HepG2 (cell line): ENCODE measurements around the gene SRSF10. TPM values are rescaled to one million over a fixed set of nuclear protein-coding genes. Genes with fewer than 3 reads are reported as not detected.

Source experiments
- ATF1 ChIP-seq: IDR thresholded peaks from 2 replicates; pipeline ENCODE4 v1.6.1; 2016; ENCODE audit warnings: mild to moderate bottlenecking, control low read depth
- CBX2 ChIP-seq, 2 experiments: fragments of 200-600 bp in 1 of 2; sonication (generic); formaldehyde crosslinking in 1 of 2; IDR thresholded peaks; 2 replicates each; pipeline versions ENCODE4 v1.7.0 to v1.8.1; 2018 to 2022; ENCODE audit warnings: low read depth in 2 of 2, low read length in 1 of 2, mild to moderate bottlenecking in 1 of 2, missing genetic modification reagents in 1 of 2
- CCDC6 ChIP-seq: sonication (generic); formaldehyde crosslinking; IDR thresholded peaks from 2 replicates; pipeline ENCODE4 v1.8.1; 2022; ENCODE audit warnings: mild to moderate bottlenecking, missing genetic modification reagents, moderate library complexity
- ELF3 ChIP-seq: IDR thresholded peaks from 2 replicates; pipeline ENCODE4 v1.6.1; 2016; ENCODE audit warnings: missing genetic modification reagents, missing compliant biosample characterization
- FLYWCH1 ChIP-seq: sonication (generic); formaldehyde crosslinking; IDR thresholded peaks from 2 replicates; pipeline ENCODE4 v1.8.1; 2023; ENCODE audit warnings: mild to moderate bottlenecking, missing genetic modification reagents
- FOXK1 ChIP-seq: sonication (generic); formaldehyde crosslinking; IDR thresholded peaks from 2 replicates; pipeline ENCODE4 v1.4.0; 2020; ENCODE audit warnings: low read depth, missing genetic modification reagents, borderline replicate concordance
- MAFK ChIP-seq, 2 experiments: IDR thresholded peaks in 1 of 2; conservative IDR thresholded peaks in 1 of 2; 2 replicates each; pipeline ENCODE4 v1.6.1; 2011; ENCODE audit warnings: improper control_type of control experiment in 2 of 2, low read length in 2 of 2
- PPARG ChIP-seq: conservative IDR thresholded peaks from 2 replicates; pipeline ENCODE4 v1.6.1; 2016; ENCODE audit warnings: missing biosample characterization, missing genetic modification reagents
- SMAD3 ChIP-seq: sonication (generic); formaldehyde crosslinking; IDR thresholded peaks from 2 replicates; pipeline ENCODE4 v1.4.0; 2020; ENCODE audit warnings: missing genetic modification reagents
- ZNF230 ChIP-seq: sonication (generic); formaldehyde crosslinking; IDR thresholded peaks from 2 replicates; pipeline ENCODE4 v1.4.0; 2020; ENCODE audit warnings: mild to moderate bottlenecking, missing genetic modification reagents
- ZNF343 ChIP-seq: sonication (generic); formaldehyde crosslinking; IDR thresholded peaks from 2 replicates; pipeline ENCODE4 v1.4.0; 2020; ENCODE audit warnings: mild to moderate bottlenecking, missing genetic modification reagents
- ZNF350 ChIP-seq: sonication (generic); formaldehyde crosslinking; IDR thresholded peaks from 2 replicates; pipeline ENCODE4 v1.4.0; 2020; ENCODE audit warnings: mild to moderate bottlenecking, low read depth, missing genetic modification reagents, borderline replicate concordance
- ZNF709 ChIP-seq: sonication (generic); formaldehyde crosslinking; IDR thresholded peaks from 2 replicates; pipeline ENCODE4 v1.5.0; 2020; ENCODE audit warnings: mild to moderate bottlenecking, missing genetic modification reagents
- ZNF878 ChIP-seq: sonication (generic); formaldehyde crosslinking; IDR thresholded peaks from 2 replicates; pipeline ENCODE4 v1.8.1; 2023; ENCODE audit warnings: mild to moderate bottlenecking, missing genetic modification reagents, moderate library complexity
- polyA plus RNA-seq, 8 experiments: library from polyadenylated mRNA; depleted of rRNA in 3 of 8; stranded (reverse) in 7 of 8; unstranded in 1 of 8; fragments of >200 nt; fragmentation: Illumina TruSeq in 4 of 8; extraction: Trizol in 4 of 8; gene quantifications; 2 replicates each; pipeline versions ENCODE4 v1.2.1 to v1.2.3, GENCODE V29; 2011 to 2016; ENCODE audit warnings: low read depth in 4 of 8, missing spikeins in 1 of 8, mixed read lengths in 1 of 8; ENCODE audit not compliant: insufficient read depth in 1 of 8
- total RNA-seq, 5 experiments: library from RNA; depleted of rRNA; stranded (reverse); fragments of >200 nt; fragmentation: Illumina TruSeq; extraction: Trizol; gene quantifications; 2 replicates each; pipeline ENCODE4 v1.2.3, GENCODE V29; 2016; ENCODE audit warnings: low read depth in 1 of 5
- TF ChIP-seq, protein P1 (sequence below): sonication (generic); formaldehyde crosslinking; IDR thresholded peaks from 2 replicates; pipeline ENCODE4 v1.8.1; 2023; ENCODE audit warnings: mild to moderate bottlenecking, missing genetic modification reagents
- TF ChIP-seq, protein P2 (sequence below): sonication (generic); formaldehyde crosslinking; IDR thresholded peaks from 2 replicates; pipeline ENCODE4 v1.5.1; 2020; ENCODE audit warnings: mild to moderate bottlenecking, missing genetic modification reagents, borderline replicate concordance
- TF ChIP-seq, protein P3 (sequence below): sonication (generic); formaldehyde crosslinking; IDR thresholded peaks from 2 replicates; pipeline ENCODE4 v1.5.0; 2020; ENCODE audit warnings: mild to moderate bottlenecking, missing genetic modification reagents

SRSF10 gene
- total and polyA plus RNA-seq, 2 of the 13 experiments (the other 11 are each of a cell fraction or from before 2014, with no cell fraction given), result 126 to 186 TPM

DNA sequence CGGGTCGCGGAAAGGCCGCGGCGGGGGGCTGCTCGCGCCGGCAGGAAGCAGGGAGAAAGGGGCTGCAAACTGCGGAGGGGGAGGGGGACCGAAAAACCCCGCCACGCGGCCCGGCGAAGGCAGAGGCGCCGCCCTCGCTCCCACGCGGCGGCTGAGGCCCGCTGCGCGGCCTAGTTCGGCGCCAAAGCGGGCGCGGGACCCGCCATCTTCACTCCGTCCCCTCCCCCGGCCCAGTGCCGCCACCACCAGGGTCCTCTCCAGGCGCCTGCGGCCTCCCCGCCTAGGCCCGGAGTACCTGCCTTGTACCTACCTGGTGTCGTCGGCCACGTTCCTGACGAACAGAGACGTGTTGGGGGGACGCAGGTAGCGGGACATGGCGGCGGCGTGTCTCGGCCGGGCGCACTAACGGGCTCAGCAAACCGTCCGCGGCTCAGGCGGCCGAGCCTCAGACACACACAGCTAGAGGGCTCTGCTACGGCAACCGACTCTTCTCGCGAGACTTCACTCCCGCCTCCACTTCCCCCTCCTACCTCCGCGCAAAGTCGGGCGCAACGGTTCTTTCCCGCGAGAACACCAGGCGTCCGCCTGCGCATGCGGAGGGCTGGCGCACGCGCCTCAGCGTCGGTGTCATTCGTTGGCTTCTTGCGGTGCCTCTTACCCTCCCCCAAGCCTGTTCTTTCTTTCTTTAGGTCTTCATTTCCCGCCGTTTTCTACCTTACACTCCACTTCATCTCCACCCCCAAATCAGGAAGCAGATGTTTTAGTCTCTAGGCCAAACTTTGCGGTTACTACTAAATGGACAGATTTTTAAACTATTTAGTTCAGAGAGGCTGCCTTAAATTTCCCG is at the start of gene SRSF10 (continued):
- TF ChIP-seq ZNF230 (peak; percentile 92), ZNF343 (CRISPR knock-in tag) (peak; percentile 83; the same call in 1 of the 2 replicates), CCDC6 (CRISPR knock-in tag) (peak; percentile 92), FLYWCH1 (CRISPR knock-in tag) (no peak), ZNF878 (CRISPR knock-in tag) (0 out of 2 replicates have a peak, but pooled peaks have one; percentile 17), CBX2 (IDR thresholded peaks at IDR 0.05; ENCODE audit: low read depth, low read length) (no peak), CBX2 (CRISPR knock-in tag; IDR thresholded peaks at IDR 0.05; ENCODE audit: low read depth) (0 out of 2 replicates have a peak, but pooled peaks have one; percentile 47), ELF3 (CRISPR knock-in tag) (peak; percentile 73; the same call in 1 of the 2 replicates), ZNF709 (CRISPR knock-in tag) (peak; percentile 82), MAFK (conservative IDR thresholded peaks at IDR 0.05 in 1 of 2, IDR thresholded peaks at IDR 0.05 in 1 of 2; ENCODE audit: low read length in 2 of 2) (no peak), FOXK1 (CRISPR knock-in tag) (no peak), SMAD3 (CRISPR knock-in tag) (no peak), ATF1 (CRISPR knock-in tag) (no peak), PPARG (0 out of 2 replicates have a peak, but pooled peaks have one; percentile 9), ZNF350 (CRISPR knock-in tag) (peak; percentile 77)
- TF ChIP-seq, protein P1, sequence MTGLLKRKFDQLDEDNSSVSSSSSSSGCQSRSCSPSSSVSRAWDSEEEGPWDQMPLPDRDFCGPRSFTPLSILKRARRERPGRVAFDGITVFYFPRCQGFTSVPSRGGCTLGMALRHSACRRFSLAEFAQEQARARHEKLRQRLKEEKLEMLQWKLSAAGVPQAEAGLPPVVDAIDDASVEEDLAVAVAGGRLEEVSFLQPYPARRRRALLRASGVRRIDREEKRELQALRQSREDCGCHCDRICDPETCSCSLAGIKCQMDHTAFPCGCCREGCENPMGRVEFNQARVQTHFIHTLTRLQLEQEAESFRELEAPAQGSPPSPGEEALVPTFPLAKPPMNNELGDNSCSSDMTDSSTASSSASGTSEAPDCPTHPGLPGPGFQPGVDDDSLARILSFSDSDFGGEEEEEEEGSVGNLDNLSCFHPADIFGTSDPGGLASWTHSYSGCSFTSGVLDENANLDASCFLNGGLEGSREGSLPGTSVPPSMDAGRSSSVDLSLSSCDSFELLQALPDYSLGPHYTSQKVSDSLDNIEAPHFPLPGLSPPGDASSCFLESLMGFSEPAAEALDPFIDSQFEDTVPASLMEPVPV (CRISPR knock-in tag), result peak; percentile 73; the same call in 1 of the 2 replicates
- TF ChIP-seq, protein P2, sequence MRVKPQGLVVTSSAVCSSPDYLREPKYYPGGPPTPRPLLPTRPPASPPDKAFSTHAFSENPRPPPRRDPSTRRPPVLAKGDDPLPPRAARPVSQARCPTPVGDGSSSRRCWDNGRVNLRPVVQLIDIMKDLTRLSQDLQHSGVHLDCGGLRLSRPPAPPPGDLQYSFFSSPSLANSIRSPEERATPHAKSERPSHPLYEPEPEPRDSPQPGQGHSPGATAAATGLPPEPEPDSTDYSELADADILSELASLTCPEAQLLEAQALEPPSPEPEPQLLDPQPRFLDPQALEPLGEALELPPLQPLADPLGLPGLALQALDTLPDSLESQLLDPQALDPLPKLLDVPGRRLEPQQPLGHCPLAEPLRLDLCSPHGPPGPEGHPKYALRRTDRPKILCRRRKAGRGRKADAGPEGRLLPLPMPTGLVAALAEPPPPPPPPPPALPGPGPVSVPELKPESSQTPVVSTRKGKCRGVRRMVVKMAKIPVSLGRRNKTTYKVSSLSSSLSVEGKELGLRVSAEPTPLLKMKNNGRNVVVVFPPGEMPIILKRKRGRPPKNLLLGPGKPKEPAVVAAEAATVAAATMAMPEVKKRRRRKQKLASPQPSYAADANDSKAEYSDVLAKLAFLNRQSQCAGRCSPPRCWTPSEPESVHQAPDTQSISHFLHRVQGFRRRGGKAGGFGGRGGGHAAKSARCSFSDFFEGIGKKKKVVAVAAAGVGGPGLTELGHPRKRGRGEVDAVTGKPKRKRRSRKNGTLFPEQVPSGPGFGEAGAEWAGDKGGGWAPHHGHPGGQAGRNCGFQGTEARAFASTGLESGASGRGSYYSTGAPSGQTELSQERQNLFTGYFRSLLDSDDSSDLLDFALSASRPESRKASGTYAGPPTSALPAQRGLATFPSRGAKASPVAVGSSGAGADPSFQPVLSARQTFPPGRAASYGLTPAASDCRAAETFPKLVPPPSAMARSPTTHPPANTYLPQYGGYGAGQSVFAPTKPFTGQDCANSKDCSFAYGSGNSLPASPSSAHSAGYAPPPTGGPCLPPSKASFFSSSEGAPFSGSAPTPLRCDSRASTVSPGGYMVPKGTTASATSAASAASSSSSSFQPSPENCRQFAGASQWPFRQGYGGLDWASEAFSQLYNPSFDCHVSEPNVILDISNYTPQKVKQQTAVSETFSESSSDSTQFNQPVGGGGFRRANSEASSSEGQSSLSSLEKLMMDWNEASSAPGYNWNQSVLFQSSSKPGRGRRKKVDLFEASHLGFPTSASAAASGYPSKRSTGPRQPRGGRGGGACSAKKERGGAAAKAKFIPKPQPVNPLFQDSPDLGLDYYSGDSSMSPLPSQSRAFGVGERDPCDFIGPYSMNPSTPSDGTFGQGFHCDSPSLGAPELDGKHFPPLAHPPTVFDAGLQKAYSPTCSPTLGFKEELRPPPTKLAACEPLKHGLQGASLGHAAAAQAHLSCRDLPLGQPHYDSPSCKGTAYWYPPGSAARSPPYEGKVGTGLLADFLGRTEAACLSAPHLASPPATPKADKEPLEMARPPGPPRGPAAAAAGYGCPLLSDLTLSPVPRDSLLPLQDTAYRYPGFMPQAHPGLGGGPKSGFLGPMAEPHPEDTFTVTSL (CRISPR knock-in tag), result no peak
- TF ChIP-seq, protein P3, sequence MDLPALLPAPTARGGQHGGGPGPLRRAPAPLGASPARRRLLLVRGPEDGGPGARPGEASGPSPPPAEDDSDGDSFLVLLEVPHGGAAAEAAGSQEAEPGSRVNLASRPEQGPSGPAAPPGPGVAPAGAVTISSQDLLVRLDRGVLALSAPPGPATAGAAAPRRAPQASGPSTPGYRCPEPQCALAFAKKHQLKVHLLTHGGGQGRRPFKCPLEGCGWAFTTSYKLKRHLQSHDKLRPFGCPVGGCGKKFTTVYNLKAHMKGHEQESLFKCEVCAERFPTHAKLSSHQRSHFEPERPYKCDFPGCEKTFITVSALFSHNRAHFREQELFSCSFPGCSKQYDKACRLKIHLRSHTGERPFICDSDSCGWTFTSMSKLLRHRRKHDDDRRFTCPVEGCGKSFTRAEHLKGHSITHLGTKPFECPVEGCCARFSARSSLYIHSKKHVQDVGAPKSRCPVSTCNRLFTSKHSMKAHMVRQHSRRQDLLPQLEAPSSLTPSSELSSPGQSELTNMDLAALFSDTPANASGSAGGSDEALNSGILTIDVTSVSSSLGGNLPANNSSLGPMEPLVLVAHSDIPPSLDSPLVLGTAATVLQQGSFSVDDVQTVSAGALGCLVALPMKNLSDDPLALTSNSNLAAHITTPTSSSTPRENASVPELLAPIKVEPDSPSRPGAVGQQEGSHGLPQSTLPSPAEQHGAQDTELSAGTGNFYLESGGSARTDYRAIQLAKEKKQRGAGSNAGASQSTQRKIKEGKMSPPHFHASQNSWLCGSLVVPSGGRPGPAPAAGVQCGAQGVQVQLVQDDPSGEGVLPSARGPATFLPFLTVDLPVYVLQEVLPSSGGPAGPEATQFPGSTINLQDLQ (CRISPR knock-in tag), result 0 out of 2 replicates have a peak, but pooled peaks have one; percentile 73
